D341Med (cell line): Measurements from ENCODE around the gene WASF2.

Experiments used
- DNase-seq: peaks from one replicate; pipeline ENCODE4 v3.0.0; 2012; ENCODE audit warnings: low spot score

The WASF2 gene

GRCh38 chr1:27374362-27375086 lies 115.4 kb downstream of the WASF2 start, which contains the start of gene FCN3:
Gene FCN3, minus strand, starts transcription at chr1:27374824. Its CDS starts 6 bp downstream, at chr1:27374818.
- no peak for DNase-seq

GRCh38 chr1:27372808-27373690 lies 116.9 kb downstream of the WASF2 start:
- no peak for DNase-seq

- no peak for DNase-seq
Observed at GRCh38 chr1:27372022-27372807, 117.8 kb downstream of the WASF2 start.

- DNase-seq: no peak
Observed at GRCh38 chr1:27368869-27369582, 120.9 kb downstream of the WASF2 start.

- no peak for DNase-seq
Observed at GRCh38 chr1:27367160-27367650, 122.8 kb downstream of the WASF2 start.

GRCh38 chr1:27366411-27367159 lies 123.4 kb downstream of the WASF2 start, which contains the start of gene MAP3K6:
Gene MAP3K6, minus strand, starts transcription at chr1:27366961. Its CDS starts 364 bp downstream, at chr1:27366597.
- DNase-seq: peak; percentile 89

- DNase-seq: peak; percentile 83
Observed at GRCh38 chr1:27366113-27366410, 123.9 kb downstream of the WASF2 start.

GRCh38 chr1:27365372-27366112 lies 124.4 kb downstream of the WASF2 start:
- peak; percentile 90 for DNase-seq

- DNase-seq: no peak
Observed at GRCh38 chr1:27364696-27365371, 125.1 kb downstream of the WASF2 start.

GRCh38 chr1:27363766-27364695 lies 125.9 kb downstream of the WASF2 start:
- no peak for DNase-seq

- no peak for DNase-seq
Observed at GRCh38 chr1:27361553-27361952, 128.4 kb downstream of the WASF2 start.

GRCh38 chr1:27361044-27361402 lies 128.9 kb downstream of the WASF2 start:
- DNase-seq: no peak

GRCh38 chr1:27360159-27361043 lies 129.6 kb downstream of the WASF2 start:
- no peak for DNase-seq

- no peak for DNase-seq
Observed at GRCh38 chr1:27359822-27360158, 130.2 kb downstream of the WASF2 start.

GRCh38 chr1:27358928-27359313 lies 131.0 kb downstream of the WASF2 start:
- no peak for DNase-seq

GRCh38 chr1:27358038-27358927 lies 131.7 kb downstream of the WASF2 start:
- DNase-seq: no peak
